Gastroesophageal sphincter (tissue), 3 donors: ENCODE data around the gene STOX2.

Source experiments
- POLR2A ChIP-seq, 2 donors: fragments of 450-650 bp; IDR thresholded peaks; one replicate each; pipeline ENCODE4 v1.6.1; 2017; ENCODE audit warnings: antibody characterized with exemption in 2 of 2, mild to moderate bottlenecking in 2 of 2, moderate library complexity in 1 of 2
- TF ChIP-seq, protein P1 (sequence below), 4 experiments: fragments of 200-600 bp in 2 of 4; fragments of 450-650 bp in 2 of 4; sonication (generic) in 1 of 4; IDR thresholded peaks; one replicate each; pipeline ENCODE4 v1.5.1; 2017 to 2019; ENCODE audit warnings: antibody characterized with exemption in 4 of 4, mild to moderate bottlenecking in 2 of 4, moderate library complexity in 2 of 4

DNA sequence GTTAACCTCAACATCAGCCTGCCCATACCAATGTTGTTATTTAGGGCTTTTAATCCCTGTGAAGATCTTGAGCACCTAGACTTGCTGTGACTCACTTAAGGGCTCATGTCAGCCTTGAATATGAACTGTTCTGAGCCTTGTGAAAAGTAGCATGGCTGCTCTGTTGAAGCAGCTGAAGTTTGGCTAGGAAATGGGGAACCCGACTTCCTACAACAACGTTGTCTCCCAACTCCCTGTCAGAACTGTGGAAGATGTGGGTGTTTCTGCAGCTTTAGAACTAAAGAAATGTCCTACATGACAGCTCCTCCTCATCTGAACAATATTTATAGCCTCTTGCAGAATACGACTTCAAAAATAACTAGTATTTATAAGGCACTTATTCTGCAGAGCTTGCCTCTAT lies 27.5 kb downstream of the STOX2 start:
- TF ChIP-seq POLR2A (IDR thresholded peaks at IDR 0.05) = no peak
- TF ChIP-seq, protein P1, sequence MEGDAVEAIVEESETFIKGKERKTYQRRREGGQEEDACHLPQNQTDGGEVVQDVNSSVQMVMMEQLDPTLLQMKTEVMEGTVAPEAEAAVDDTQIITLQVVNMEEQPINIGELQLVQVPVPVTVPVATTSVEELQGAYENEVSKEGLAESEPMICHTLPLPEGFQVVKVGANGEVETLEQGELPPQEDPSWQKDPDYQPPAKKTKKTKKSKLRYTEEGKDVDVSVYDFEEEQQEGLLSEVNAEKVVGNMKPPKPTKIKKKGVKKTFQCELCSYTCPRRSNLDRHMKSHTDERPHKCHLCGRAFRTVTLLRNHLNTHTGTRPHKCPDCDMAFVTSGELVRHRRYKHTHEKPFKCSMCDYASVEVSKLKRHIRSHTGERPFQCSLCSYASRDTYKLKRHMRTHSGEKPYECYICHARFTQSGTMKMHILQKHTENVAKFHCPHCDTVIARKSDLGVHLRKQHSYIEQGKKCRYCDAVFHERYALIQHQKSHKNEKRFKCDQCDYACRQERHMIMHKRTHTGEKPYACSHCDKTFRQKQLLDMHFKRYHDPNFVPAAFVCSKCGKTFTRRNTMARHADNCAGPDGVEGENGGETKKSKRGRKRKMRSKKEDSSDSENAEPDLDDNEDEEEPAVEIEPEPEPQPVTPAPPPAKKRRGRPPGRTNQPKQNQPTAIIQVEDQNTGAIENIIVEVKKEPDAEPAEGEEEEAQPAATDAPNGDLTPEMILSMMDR (IDR thresholded peaks at IDR 0.05) = no peak
